HG03025 (cell line): ENCODE results near the gene U2AF1.
A peak's percentile ranks its signal among the peaks of the same experiment; 100 is the strongest.
"Not testable (repeated sequence)": the region's sequence is repeated elsewhere in the genome, so short reads cannot be mapped to it uniquely, and the experiment has no call there.

ENCODE experiments used
- ATAC-seq: cut with Tn5 transposase; IDR thresholded peaks from one replicate; pipeline ENCODE4 v1.9.1; 2021; ENCODE audit warnings: mild to moderate bottlenecking, moderate library complexity; ENCODE audit not compliant: unreplicated experiment, low FRiP score

Gene U2AF1

GRCh38 chr21:43106965-43107793 is at the start of gene U2AF1:
U2AF1 (minus strand) TSS chr21:43107570; CDS start chr21:43107494, 76 bp downstream.
- peak; percentile 72 for ATAC-seq

GRCh38 chr21:43153601-43154000 is 46.2 kb upstream of the U2AF1 start:
- not testable (repeated sequence) for ATAC-seq

GRCh38 chr21:43149344-43149743 is 42.0 kb upstream of the U2AF1 start:
- ATAC-seq, result not testable (repeated sequence)

GRCh38 chr21:43147999-43148398 is 40.6 kb upstream of the U2AF1 start:
- ATAC-seq, result not testable (repeated sequence)

- not testable (repeated sequence) for ATAC-seq
Observed at GRCh38 chr21:43146637-43147036, 39.3 kb upstream of the U2AF1 start.

GRCh38 chr21:43141407-43141806 is 34.0 kb upstream of the U2AF1 start:
- ATAC-seq, result not testable (repeated sequence)

GRCh38 chr21:43138944-43139343 is 31.6 kb upstream of the U2AF1 start:
- ATAC-seq, result not testable (repeated sequence)

GRCh38 chr21:43134520-43134919 is 27.1 kb upstream of the U2AF1 start:
- not testable (repeated sequence) for ATAC-seq

- ATAC-seq, result not testable (repeated sequence)
Observed at GRCh38 chr21:43130094-43130493, 22.7 kb upstream of the U2AF1 start.

- not testable (repeated sequence) for ATAC-seq
Observed at GRCh38 chr21:43115956-43116355, 8.6 kb upstream of the U2AF1 start.

- not testable (repeated sequence) for ATAC-seq
Observed at GRCh38 chr21:43114483-43114882, 7.1 kb upstream of the U2AF1 start.

GRCh38 chr21:43109006-43109405 is 1.6 kb upstream of the U2AF1 start:
- not testable (repeated sequence) for ATAC-seq

- not testable (repeated sequence) for ATAC-seq
Observed at GRCh38 chr21:43108177-43108576, 807 bp upstream of the U2AF1 start.

GRCh38 chr21:43107794-43108137 is 396 bp upstream of the U2AF1 start:
- not testable (repeated sequence) for ATAC-seq

- not testable (repeated sequence) for ATAC-seq
Observed at GRCh38 chr21:43104642-43105041, 2.7 kb downstream of the U2AF1 start.

- ATAC-seq, result not testable (repeated sequence)
Observed at GRCh38 chr21:43102281-43102680, 5.1 kb downstream of the U2AF1 start.

- ATAC-seq, result not testable (repeated sequence)
Observed at GRCh38 chr21:43101676-43102075, 5.7 kb downstream of the U2AF1 start.

GRCh38 chr21:43101000-43101399 is 6.4 kb downstream of the U2AF1 start:
- not testable (repeated sequence) for ATAC-seq

GRCh38 chr21:43091979-43092614 is 15.3 kb downstream of the U2AF1 start:
- ATAC-seq, result not testable (repeated sequence)

GRCh38 chr21:43090947-43091346 is 16.4 kb downstream of the U2AF1 start:
- ATAC-seq, result not testable (repeated sequence)

- ATAC-seq, result not testable (repeated sequence)
Observed at GRCh38 chr21:43089463-43089862, 17.9 kb downstream of the U2AF1 start.
